A673 (cell line): Measurements from ENCODE around the gene RASSF8. TPM values are rescaled to one million over a fixed set of nuclear protein-coding genes. Genes with fewer than 3 reads are reported as not detected.

Experiments used
- BruUV-seq: library from RNA; stranded (reverse); fragments of 400-500 nt; replicated peaks from 2 replicates; lab custom pipeline; 2021; lab: Mats Ljungman, UMichigan
- CTCF ChIA-PET: fragments of 300-600 bp; sonication (Branson Sonifier 250); formaldehyde crosslinking; loops from one replicate; lab custom pipeline; 2022; ENCODE audit warnings: antibody characterized with exemption; lab: Charles Lee
- POLR2A ChIA-PET: fragments of 300-600 bp; sonication (Branson Sonifier 250); formaldehyde crosslinking; loops from one replicate; lab custom pipeline; 2022; ENCODE audit warnings: antibody characterized with exemption; ENCODE audit not compliant: low non-redundant PET; lab: Charles Lee
- DNase-seq: peaks from one replicate; pipeline ENCODE4 v3.0.0-alpha.2; 2015; ENCODE audit warnings: low spot score
- H3K27ac ChIP-seq: fragments of 200-600 bp; sonication (generic); 2 replicates; pipeline ENCODE4 v1.5.1; 2016; ENCODE audit warnings: mixed run types, low read depth, mild to moderate bottlenecking, mixed read lengths, antibody characterized with exemption, low read length; ENCODE audit not compliant: poor library complexity, severe bottlenecking
- H3K27me3 ChIP-seq: fragments of 200-600 bp; sonication (generic); replicated peaks from 2 replicates; pipeline ENCODE4 v1.6.1; 2017; ENCODE audit warnings: mixed run types, low read depth, mild to moderate bottlenecking, mixed read lengths, antibody characterized with exemption, low read length; ENCODE audit not compliant: insufficient read depth, poor library complexity
- H3K36me3 ChIP-seq: fragments of 200-600 bp; sonication (generic); 2 replicates; pipeline ENCODE4 v1.6.1; 2016; ENCODE audit warnings: mixed run types, mild to moderate bottlenecking, mixed read lengths, antibody characterized with exemption, low read length; ENCODE audit not compliant: insufficient read depth, poor library complexity, severe bottlenecking
- H3K4me1 ChIP-seq: fragments of 200-600 bp; sonication (generic); 2 replicates; pipeline ENCODE4 v1.6.1; 2017; ENCODE audit warnings: mixed run types, mild to moderate bottlenecking, mixed read lengths, antibody characterized with exemption, low read length; ENCODE audit not compliant: insufficient read depth, poor library complexity, severe bottlenecking
- H3K4me3 ChIP-seq: fragments of 200-600 bp; sonication (generic); 2 replicates; pipeline ENCODE4 v1.5.1; 2016; ENCODE audit warnings: low read depth, mixed run types, mild to moderate bottlenecking, mixed read lengths, low read length; ENCODE audit not compliant: poor library complexity, severe bottlenecking
- H3K9me3 ChIP-seq: fragments of 200-600 bp; sonication (generic); 2 replicates; pipeline ENCODE4 v1.6.1; 2016; ENCODE audit warnings: mixed run types, low read depth, mild to moderate bottlenecking, mixed read lengths, antibody characterized with exemption, low read length; ENCODE audit not compliant: poor library complexity, severe bottlenecking
- EZH2 ChIP-seq: fragments of 200-600 bp; sonication (generic); IDR thresholded peaks from 2 replicates; pipeline ENCODE4 v1.6.1; 2017; ENCODE audit warnings: borderline replicate concordance, low read depth, mild to moderate bottlenecking, mixed read lengths, antibody characterized with exemption, low read length; ENCODE audit not compliant: poor library complexity, severe bottlenecking
- intact Hi-C: fragments of 100-400 bp; cut with micrococcal nuclease; formaldehyde crosslinking; loops from one replicate; pipeline ENCODE4 v1.10.0; 2022; ENCODE audit not compliant: unreplicated experiment
- total RNA-seq: library from RNA; stranded (reverse); gene quantifications from 2 replicates; pipeline ENCODE4 v1.2.3, GENCODE V29; 2021
- TF ChIP-seq, protein P1 (sequence below): fragments of 300-800, 200-600 bp; sonication (generic); conservative IDR thresholded peaks from 2 replicates; pipeline ENCODE4 v1.5.1; 2017; ENCODE audit warnings: low read depth, mild to moderate bottlenecking, antibody characterized with exemption, low read length, moderate library complexity, mixed read lengths

Gene RASSF8
- total RNA-seq, 1 experiment from 2014 or later = 23.1 TPM

GRCh38 chr12:26042645-26043044 is 84.2 kb downstream of the RASSF8 start:
- TF ChIP-seq, protein P1, sequence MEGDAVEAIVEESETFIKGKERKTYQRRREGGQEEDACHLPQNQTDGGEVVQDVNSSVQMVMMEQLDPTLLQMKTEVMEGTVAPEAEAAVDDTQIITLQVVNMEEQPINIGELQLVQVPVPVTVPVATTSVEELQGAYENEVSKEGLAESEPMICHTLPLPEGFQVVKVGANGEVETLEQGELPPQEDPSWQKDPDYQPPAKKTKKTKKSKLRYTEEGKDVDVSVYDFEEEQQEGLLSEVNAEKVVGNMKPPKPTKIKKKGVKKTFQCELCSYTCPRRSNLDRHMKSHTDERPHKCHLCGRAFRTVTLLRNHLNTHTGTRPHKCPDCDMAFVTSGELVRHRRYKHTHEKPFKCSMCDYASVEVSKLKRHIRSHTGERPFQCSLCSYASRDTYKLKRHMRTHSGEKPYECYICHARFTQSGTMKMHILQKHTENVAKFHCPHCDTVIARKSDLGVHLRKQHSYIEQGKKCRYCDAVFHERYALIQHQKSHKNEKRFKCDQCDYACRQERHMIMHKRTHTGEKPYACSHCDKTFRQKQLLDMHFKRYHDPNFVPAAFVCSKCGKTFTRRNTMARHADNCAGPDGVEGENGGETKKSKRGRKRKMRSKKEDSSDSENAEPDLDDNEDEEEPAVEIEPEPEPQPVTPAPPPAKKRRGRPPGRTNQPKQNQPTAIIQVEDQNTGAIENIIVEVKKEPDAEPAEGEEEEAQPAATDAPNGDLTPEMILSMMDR = no peak
- no peak for TF ChIP-seq EZH2
- Histone ChIP-seq H3K27me3 (no peaks in the 10 kb centered on the region), H3K4me3 (no peak overlapping the region), H3K27ac (no peak overlapping the region), H3K9me3 (no peaks in the 10 kb centered on the region), H3K4me1 (peaks cover 42% of the 10 kb centered on the region), H3K36me3 (no peaks in the 10 kb centered on the region)
- ChIA-PET CTCF (no interaction called here), POLR2A (no interaction called here)
- DNase-seq = no peak
- intact Hi-C loops = no loop called here
- BruUV-seq = no TSS peak

DNA sequence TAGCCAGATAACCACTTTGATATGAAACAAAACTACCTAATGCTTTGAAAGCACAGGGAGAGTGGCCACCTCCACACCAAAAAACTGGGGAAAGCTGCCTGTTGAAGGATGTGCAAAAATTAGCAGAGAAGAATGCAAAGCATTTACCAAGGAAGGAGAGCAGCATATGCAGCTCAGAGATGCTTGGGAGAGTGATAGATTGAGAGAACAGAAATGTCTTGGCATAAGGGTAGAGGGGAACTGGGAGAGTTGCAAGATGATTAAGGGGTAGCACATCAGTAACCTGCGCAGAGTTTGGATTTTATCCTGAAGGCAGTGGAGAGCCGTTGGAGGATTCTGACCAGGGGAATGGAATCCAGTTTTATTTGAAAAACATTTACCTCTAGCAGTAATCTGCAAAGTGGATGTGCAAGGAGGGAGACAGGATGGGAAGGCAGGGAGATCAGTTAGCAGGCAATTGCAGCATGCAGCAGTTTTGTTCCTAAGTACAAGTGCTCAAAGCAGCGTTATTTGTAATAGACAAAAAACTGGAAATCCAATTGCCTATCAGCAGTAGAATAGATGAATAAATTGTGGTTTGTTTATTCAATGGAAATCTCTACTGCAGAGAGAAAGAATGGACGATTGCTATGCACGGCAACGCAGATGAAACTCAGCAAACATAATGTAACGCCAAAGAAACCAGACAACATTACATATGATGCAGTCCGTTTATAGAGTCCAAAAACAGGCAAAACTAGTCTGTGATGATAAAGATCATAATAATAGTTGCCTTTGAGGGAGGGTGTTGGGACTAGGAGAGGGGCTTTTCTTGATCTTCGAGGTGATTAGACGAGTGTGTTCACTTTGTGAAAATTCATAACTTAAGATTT is 84.9 kb downstream of the RASSF8 start:
- no peak overlapping the region for H3K4me3 ChIP-seq
- no TSS peak for BruUV-seq
- DNase-seq = no peak
- CTCF ChIA-PET = no interaction called here
- peaks cover 42% of the 10 kb centered on the region for H3K4me1 ChIP-seq
- intact Hi-C loops = no loop called here
- no peak overlapping the region for H3K27ac ChIP-seq
- POLR2A ChIA-PET = no interaction called here
- no peaks in the 10 kb centered on the region for H3K27me3 ChIP-seq
- TF ChIP-seq, protein P1 = no peak
- no peak for TF ChIP-seq EZH2
- no peaks in the 10 kb centered on the region for H3K9me3 ChIP-seq
- no peaks in the 10 kb centered on the region for H3K36me3 ChIP-seq

DNA sequence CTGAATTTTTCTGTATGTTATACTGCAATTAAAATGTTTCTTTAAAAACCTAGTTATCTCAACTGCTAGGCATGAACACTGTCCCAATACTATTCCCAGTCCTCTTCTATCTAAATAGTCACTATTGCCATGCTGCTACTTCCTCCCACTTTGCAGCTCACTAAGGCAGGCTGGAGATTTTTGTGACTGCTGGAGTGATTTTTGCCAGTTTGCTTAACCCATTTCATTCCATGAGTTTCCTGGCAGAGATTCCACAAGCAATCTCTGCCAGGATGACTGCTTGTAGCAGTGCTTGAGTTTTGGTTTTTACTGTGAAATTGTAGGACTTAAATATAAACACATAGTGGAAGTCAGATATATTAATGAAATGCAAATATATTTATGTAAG is 85.5 kb downstream of the RASSF8 start:
- Histone ChIP-seq H3K36me3 (no peaks in the 10 kb centered on the region), H3K9me3 (no peaks in the 10 kb centered on the region), H3K4me3 (no peak overlapping the region), H3K4me1 (peaks cover 42% of the 10 kb centered on the region), H3K27me3 (no peaks in the 10 kb centered on the region), H3K27ac (no peak overlapping the region)
- TF ChIP-seq EZH2 = no peak
- TF ChIP-seq, protein P1 = no peak
- DNase-seq = no peak
- ChIA-PET POLR2A (no interaction called here), CTCF (interaction anchor here (0.5 kb wide), 1 partner anchor 951 kb away, joined by 9 read pairs; no protein-coding TSS in a partner anchor)
- no TSS peak for BruUV-seq
- intact Hi-C loops = no loop called here
